H1 (cell line): ENCODE measurements around the gene CD46. TPM values are rescaled to one million over a fixed set of nuclear protein-coding genes. Genes with fewer than 3 reads are reported as not detected.

Experiments
- CTCF ChIA-PET: fragments of 300-600 bp; sonication (Branson Sonifier 250); formaldehyde crosslinking; loops from one replicate; lab custom pipeline; 2021; ENCODE audit not compliant: partially characterized antibody; lab: Charles Lee
- POLR2A ChIA-PET: fragments of 300-600 bp; sonication (Branson Sonifier 250); formaldehyde crosslinking; loops from one replicate; lab custom pipeline; 2021; ENCODE audit warnings: inconsistent platforms; ENCODE audit not compliant: partially characterized antibody; lab: Charles Lee
- DNase-seq, 2 experiments: peaks; one replicate each; pipeline versions ENCODE4 v3.0.0 to v3.0.0-alpha.2; 2010 to 2022; ENCODE audit warnings: low spot score in 2 of 2, low read depth in 1 of 2, mixed read lengths in 1 of 2
- FAIRE-seq: peaks from 2 replicates; lab custom pipeline; 2011; peaks lifted over from hg19 to GRCh38; lab: Jason Lieb, UNC
- H2AFZ ChIP-seq: 2 replicates; pipeline ENCODE4 v1.8.1; 2012; ENCODE audit warnings: low read length, inconsistent platforms
- H2AK5ac ChIP-seq: 2 replicates; pipeline ENCODE4 v1.6.1; 2013; ENCODE audit warnings: low read depth, low read length
- H2BK120ac ChIP-seq: replicated peaks from 2 replicates; pipeline ENCODE3; 2013; ENCODE audit warnings: low read depth, low read length, inconsistent platforms
- H2BK12ac ChIP-seq: 2 replicates; pipeline ENCODE4 v1.6.1; 2013; ENCODE audit warnings: low read depth, low read length
- H2BK15ac ChIP-seq: 2 replicates; pipeline ENCODE4 v1.6.1; 2013; ENCODE audit warnings: low read length
- H2BK20ac ChIP-seq: 2 replicates; pipeline ENCODE4 v1.6.1; 2013; ENCODE audit warnings: low read length
- H2BK5ac ChIP-seq: 2 replicates; pipeline ENCODE4 v1.6.1; 2013; ENCODE audit warnings: low read depth, low read length
- H3K14ac ChIP-seq: 2 replicates; pipeline ENCODE4 v1.6.1; 2013; ENCODE audit warnings: inconsistent platforms; ENCODE audit not compliant: insufficient read length
- H3K18ac ChIP-seq: 2 replicates; pipeline ENCODE4 v1.6.1; 2013; ENCODE audit warnings: low read length; ENCODE audit errors: extremely low read depth
- H3K23ac ChIP-seq: 2 replicates; pipeline ENCODE4 v1.6.1; 2013; ENCODE audit warnings: inconsistent platforms; ENCODE audit not compliant: insufficient read length
- H3K23me2 ChIP-seq: 2 replicates; pipeline ENCODE4 v1.6.1; 2013; ENCODE audit warnings: low read depth, low read length
- H3K27ac ChIP-seq: 2 replicates; pipeline ENCODE4 v1.6.1; 2011; ENCODE audit warnings: low read depth, low read length, inconsistent platforms
- H3K27me3 ChIP-seq, 4 experiments: replicated peaks in 1 of 4; 1 replicate in 1 of 4; 2 replicates in 3 of 4; pipeline versions ENCODE4 v1.6.1 to v1.8.1; 2011 to 2013; ENCODE audit warnings: low read length in 3 of 4, mild to moderate bottlenecking in 3 of 4, inconsistent platforms in 2 of 4, mixed read lengths in 2 of 4, moderate library complexity in 1 of 4; ENCODE audit not compliant: control insufficient read depth in 3 of 4, insufficient read depth in 3 of 4; ENCODE audit errors: extremely low read depth in 1 of 4
- H3K36me3 ChIP-seq, 4 experiments: 2 replicates each; pipeline versions ENCODE4 v1.6.1 to v1.8.1; 2011 to 2013; ENCODE audit warnings: mild to moderate bottlenecking in 4 of 4, low read length in 3 of 4, moderate library complexity in 2 of 4, control low read depth in 1 of 4, inconsistent platforms in 1 of 4; ENCODE audit not compliant: insufficient read depth in 4 of 4, control insufficient read depth in 2 of 4
- H3K4ac ChIP-seq: replicated peaks from 2 replicates; pipeline ENCODE3; 2013; ENCODE audit warnings: low read length, low read depth, mixed read lengths, inconsistent platforms; ENCODE audit not compliant: insufficient read length
- H3K4me1 ChIP-seq, 4 experiments: replicated peaks in 1 of 4; 1 replicate in 1 of 4; 2 replicates in 3 of 4; pipeline versions ENCODE4 v1.6.1 to v1.8.1; 2011 to 2013; ENCODE audit warnings: low read length in 3 of 4, inconsistent platforms in 2 of 4, mixed read lengths in 1 of 4; ENCODE audit not compliant: insufficient read depth in 4 of 4, control insufficient read depth in 3 of 4
- H3K4me2 ChIP-seq, 2 experiments: 2 replicates each; pipeline versions ENCODE4 v1.6.1 to v1.8.1; 2011 to 2013; ENCODE audit warnings: low read depth in 2 of 2, low read length in 2 of 2, control low read depth in 1 of 2, inconsistent platforms in 1 of 2, mild to moderate bottlenecking in 1 of 2; ENCODE audit not compliant: insufficient read depth in 1 of 2
- H3K4me3 ChIP-seq, 4 experiments: fragments of 200-600, 300-600 bp in 1 of 4; sonication (generic), shearing (Covaris generic), sonication (Bioruptor Twin) in 1 of 4; 2 replicates each; pipeline versions ENCODE4 v1.5.1 to v1.8.1; 2011 to 2016; ENCODE audit warnings: low read length in 4 of 4, low read depth in 3 of 4, control low read depth in 2 of 4, inconsistent platforms in 2 of 4, mild to moderate bottlenecking in 2 of 4, mixed read lengths in 1 of 4, moderate library complexity in 1 of 4; ENCODE audit not compliant: insufficient read depth in 2 of 4; ENCODE audit errors: extremely low read depth in 1 of 4
- H3K56ac ChIP-seq: replicated peaks from 2 replicates; pipeline ENCODE3; 2013; ENCODE audit warnings: low read depth, mild to moderate bottlenecking, mixed read lengths, low read length, inconsistent platforms; ENCODE audit not compliant: insufficient read length
- H3K79me1 ChIP-seq: 2 replicates; pipeline ENCODE4 v1.6.1; 2013; ENCODE audit warnings: low read depth, low read length, control low read depth
- H3K79me2 ChIP-seq, 2 experiments: 2 replicates each; pipeline versions ENCODE4 v1.6.1 to v1.8.1; 2012 to 2013; ENCODE audit warnings: low read length in 2 of 2, mild to moderate bottlenecking in 2 of 2, inconsistent platforms in 1 of 2; ENCODE audit not compliant: insufficient read depth in 2 of 2, control insufficient read depth in 1 of 2
- H3K9ac ChIP-seq, 4 experiments: replicated peaks in 1 of 4; 1 replicate in 1 of 4; 2 replicates in 3 of 4; pipeline versions ENCODE4 v1.6.1 to v1.8.1; 2011 to 2013; ENCODE audit warnings: low read depth in 3 of 4, low read length in 3 of 4, control low read depth in 2 of 4, mild to moderate bottlenecking in 2 of 4, moderate library complexity in 2 of 4, inconsistent platforms in 1 of 4; ENCODE audit errors: extremely low read depth in 1 of 4
- H3K9me3 ChIP-seq, 2 experiments: 2 replicates each; pipeline versions ENCODE4 v1.6.1 to v1.8.1; 2012 to 2013; ENCODE audit warnings: mild to moderate bottlenecking in 2 of 2, moderate library complexity in 2 of 2, control low read depth in 1 of 2, inconsistent platforms in 1 of 2, low read depth in 1 of 2, low read length in 1 of 2, mixed read lengths in 1 of 2; ENCODE audit not compliant: insufficient read depth in 2 of 2
- H4K20me1 ChIP-seq, 2 experiments: replicated peaks in 1 of 2; 2 replicates each; pipeline versions ENCODE3 to v1.8.1; 2011 to 2013; ENCODE audit warnings: inconsistent platforms in 2 of 2, low read length in 2 of 2, mild to moderate bottlenecking in 1 of 2; ENCODE audit not compliant: insufficient read depth in 2 of 2, control insufficient read depth in 1 of 2
- H4K5ac ChIP-seq: 2 replicates; pipeline ENCODE4 v1.6.1; 2013; ENCODE audit warnings: low read length, low read depth, mixed read lengths, inconsistent platforms; ENCODE audit not compliant: insufficient read length
- H4K8ac ChIP-seq: 2 replicates; pipeline ENCODE4 v1.8.0; 2013; ENCODE audit warnings: mild to moderate bottlenecking, moderate library complexity, low read length, inconsistent platforms; ENCODE audit not compliant: insufficient read depth; ENCODE audit errors: extremely low read depth
- H4K91ac ChIP-seq: replicated peaks from 2 replicates; pipeline ENCODE3; 2013; ENCODE audit warnings: low read length, mixed read lengths, inconsistent platforms; ENCODE audit not compliant: insufficient read length
- FOSL1 ChIP-seq: IDR thresholded peaks from 2 replicates; pipeline ENCODE4 v1.6.1; 2011; ENCODE audit warnings: mild to moderate bottlenecking, low read depth, low read length, moderate library complexity; ENCODE audit not compliant: insufficient read depth
- SIRT6 ChIP-seq: IDR thresholded peaks from one replicate; pipeline ENCODE4 v1.7.1; 2012; ENCODE audit warnings: low read length, inconsistent platforms
- SIX5 ChIP-seq: IDR thresholded peaks from 2 replicates; pipeline ENCODE4 v1.6.1; 2011; ENCODE audit warnings: mild to moderate bottlenecking, low read depth, low read length
- WGBS, 2 experiments: shearing (Covaris generic) in 1 of 2; methylation state at CpG; one replicate each; pipeline versions ENCODE4 v1.1.6 to v1.1.7; 2013 to 2015; ENCODE audit warnings: low lambda C conversion rate in 2 of 2, mixed read lengths in 2 of 2, inconsistent platforms in 1 of 2, low coverage in 1 of 2, missing lambda C conversion rate in 1 of 2; ENCODE audit not compliant: insufficient replicate concordance in 2 of 2, insufficient coverage in 1 of 2, insufficient read length in 1 of 2; ENCODE audit errors: extremely low coverage in 1 of 2, missing lambda C conversion rate in 1 of 2; 5-methylcytosine and 5-hydroxymethylcytosine counted together
- polyA plus RNA-seq, 7 experiments: library from polyadenylated mRNA; depleted of rRNA in 3 of 7; stranded (reverse) in 5 of 7; unstranded in 2 of 7; fragments of >200 nt in 5 of 7; fragments of 200-250 nt in 2 of 7; gene quantifications; 1 replicate in 5 of 7; 2 replicates in 1 of 7; 4 replicates in 1 of 7; pipeline versions ENCODE4 v1.2.1 to v1.2.3, GENCODE V29; 2011 to 2013; ENCODE audit warnings: missing spikeins in 2 of 7, mixed read lengths in 2 of 7
- total RNA-seq: library from RNA; stranded (reverse); fragmentation: NEBNext Ultra II Directional; extraction: Animal tissue kit (Norgen Biotek cat#: 25700); gene quantifications from 2 replicates; pipeline ENCODE4 v1.2.1, GENCODE V29; 2021

CD46 gene
- total and polyA plus RNA-seq, 2 of the 8 experiments (the other 6 are each of a cell fraction or from before 2014, with no cell fraction given) = 60.9 to 113 TPM

GRCh38 chr1:207754974-207755700 lies 3.3 kb downstream of the CD46 start:
- H3K27me3 ChIP-seq = no peaks in the 10 kb centered on the region
- no peak overlapping the region for H2BK12ac ChIP-seq
- H2AFZ ChIP-seq = no peak overlapping the region
- DNase-seq (no peak), FAIRE-seq (no peak)
- H2BK15ac ChIP-seq = no peak overlapping the region
- no peaks in the 10 kb centered on the region; the same call in 1 of the 2 replicates for H3K23me2 ChIP-seq
- no peak overlapping the region for H2BK5ac ChIP-seq
- H3K4me2 ChIP-seq = no peak overlapping the region; a peak in 1 of 4 replicates
- H3K56ac ChIP-seq = no peak overlapping the region
- H4K5ac ChIP-seq = no peak overlapping the region
- CTCF ChIA-PET = interaction anchor here (0.6 to 1.7 kb wide), 5 partner anchors 13 to 114 kb away, joined by 3 to 5 read pairs (median 3); no protein-coding TSS in a partner anchor
- no peaks in the 10 kb centered on the region for H3K9me3 ChIP-seq
- no peak overlapping the region for H3K4me3 ChIP-seq
- no peak overlapping the region for H2BK120ac ChIP-seq
- H3K79me2 ChIP-seq = peaks cover 41 to 81% of the 10 kb centered on the region in 2 experiments
- no peak overlapping the region for H3K18ac ChIP-seq
- TF ChIP-seq FOSL1 (no peak), SIX5 (no peak), SIRT6 (no peak)
- no peak overlapping the region for H4K91ac ChIP-seq
- peaks cover 7 to 32% (median 22%) of the 10 kb centered on the region in 4 experiments for H3K36me3 ChIP-seq
- 85% methylated on average over 7 of the region's 7 CpGs; no CpG with 5 or more reads in 1 of the 2 experiments for WGBS, 2 experiments
- no peak overlapping the region for H3K14ac ChIP-seq
- H3K9ac ChIP-seq = no peak overlapping the region
- H2BK20ac ChIP-seq = no peak overlapping the region
- H3K79me1 ChIP-seq = peaks cover 2% of the 10 kb centered on the region; the same call in 1 of the 2 replicates
- no peak overlapping the region for H2AK5ac ChIP-seq
- POLR2A ChIA-PET = interaction anchor here (1.0 to 1.7 kb wide), 3 partner anchors 8 to 32 kb away, joined by 3 read pairs; no protein-coding TSS in a partner anchor
- H3K23ac ChIP-seq = no peak overlapping the region
- peaks cover 0 to 7% (median 3%) of the 10 kb centered on the region in 4 experiments; a peak in 5 of 7 replicates for H3K4me1 ChIP-seq
- no peak overlapping the region for H3K4ac ChIP-seq
- H4K8ac ChIP-seq = no peak overlapping the region
- H3K27ac ChIP-seq = no peak overlapping the region
- peaks cover 23 to 25% of the 10 kb centered on the region in 2 experiments for H4K20me1 ChIP-seq
